HUDEP-2 (cell line): ENCODE results near the gene EPM2A.
"Not testable (repeated sequence)": the region's sequence is repeated elsewhere in the genome, so short reads cannot be mapped to it uniquely, and the experiment has no call there.

ENCODE experiments used
- DNase-seq, 76 experiments: peaks; one replicate each; lab custom pipeline; 2025; ENCODE audit not compliant: unreplicated experiment in 76 of 76; lab: John Stamatoyannopoulos, UW

The EPM2A gene

DNA sequence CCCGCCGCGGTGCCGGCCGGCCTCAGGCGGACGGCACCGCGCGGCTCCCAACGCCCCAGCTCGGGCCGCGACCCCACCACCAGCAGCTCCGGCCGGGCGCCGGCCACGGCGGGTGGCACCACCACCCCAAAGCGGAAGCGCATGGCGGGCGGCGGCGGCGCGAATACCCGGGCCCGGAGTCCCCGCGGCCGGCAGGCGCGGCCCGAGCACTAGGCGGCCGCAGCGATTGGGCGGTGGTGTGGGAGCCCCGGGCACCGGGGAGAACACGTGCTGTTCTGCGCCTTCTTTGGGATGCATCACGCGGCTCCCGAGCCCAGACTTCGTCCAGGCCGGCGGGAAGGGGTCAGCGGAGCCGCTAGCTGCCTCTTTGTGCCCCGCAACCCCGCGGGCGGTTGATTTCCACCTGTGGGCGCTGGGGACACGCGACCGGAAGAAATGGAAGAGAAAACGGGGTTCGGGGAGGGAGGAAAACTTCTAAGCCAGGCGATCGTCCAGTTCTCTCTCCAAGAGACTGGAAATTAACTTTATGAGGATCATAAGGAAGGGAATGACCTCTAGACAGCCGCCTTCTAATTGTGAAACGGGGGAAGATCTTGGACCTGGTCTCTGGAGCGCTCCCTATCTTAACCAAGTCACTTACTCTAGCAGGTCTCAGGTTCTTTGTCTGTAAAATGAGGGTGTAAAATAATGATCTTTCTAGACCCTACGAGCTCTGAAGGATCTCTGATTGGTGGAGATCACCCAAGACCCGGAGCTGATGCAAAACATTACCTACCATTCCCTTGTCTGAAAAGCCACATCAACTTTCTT lies at the start of gene EPM2A:
Gene EPM2A (minus strand): TSS at position 165 of the 810 bp plus-strand sequence. CDS start 22 bp downstream, at position 143.
- peak in 71 of 76 experiments; percentile 29 to 92 (median 74) for DNase-seq

DNA sequence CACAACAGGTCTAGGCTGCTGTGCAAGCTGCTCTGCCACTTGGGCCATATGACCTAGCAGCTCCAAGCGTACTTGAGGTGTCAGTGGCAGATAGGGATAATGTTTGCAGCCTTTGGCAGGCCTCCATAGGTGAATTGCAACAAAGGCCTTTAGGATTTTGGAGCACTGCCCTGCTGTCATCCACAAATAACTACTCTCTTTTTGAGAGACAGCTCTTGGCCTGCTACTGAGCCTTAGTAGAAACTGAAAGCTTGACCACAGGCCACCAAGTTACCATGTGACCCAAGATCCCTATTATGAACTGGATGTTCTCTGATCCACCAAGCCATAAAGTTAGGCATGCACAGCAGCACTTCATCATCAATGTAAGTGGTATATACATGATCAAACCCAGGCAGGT lies 49.4 kb upstream of the EPM2A start:
- DNase-seq = peak in 10 of 76 experiments; percentile 7 to 53 (median 20)

GRCh38 chr6:145783796-145784195 lies 48.5 kb upstream of the EPM2A start:
- DNase-seq = no peak

- no peak for DNase-seq
These were observed 37.5 kb upstream of the EPM2A start for GRCh38 chr6:145772846-145773245.

- DNase-seq = no peak
These were observed 30.1 kb upstream of the EPM2A start for GRCh38 chr6:145765449-145765848.

DNA sequence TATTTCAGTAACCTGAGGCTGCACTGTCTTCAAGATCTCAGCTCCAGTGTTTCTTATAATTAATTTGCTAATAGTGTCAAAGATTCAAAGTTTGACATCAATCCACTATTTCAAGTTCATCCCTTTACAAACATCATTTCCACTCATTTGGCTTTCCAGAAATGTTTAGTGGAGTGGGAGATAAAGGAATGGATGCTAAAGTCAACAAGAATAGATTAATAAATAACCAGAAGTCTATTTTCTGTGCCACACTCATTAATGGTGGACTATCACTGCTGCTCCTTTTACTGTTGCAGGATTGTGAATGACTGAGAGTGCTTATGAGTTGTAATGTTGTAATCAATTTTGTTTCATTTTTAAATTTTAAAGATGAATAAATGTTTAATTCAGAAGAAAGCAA lies 28.4 kb upstream of the EPM2A start:
- no peak for DNase-seq

GRCh38 chr6:145761584-145761983 lies 26.3 kb upstream of the EPM2A start:
- peak in 1 of 76 experiments; percentile 2 for DNase-seq

- DNase-seq = no peak
These were observed 22.8 kb upstream of the EPM2A start for GRCh38 chr6:145758113-145758512.

DNA sequence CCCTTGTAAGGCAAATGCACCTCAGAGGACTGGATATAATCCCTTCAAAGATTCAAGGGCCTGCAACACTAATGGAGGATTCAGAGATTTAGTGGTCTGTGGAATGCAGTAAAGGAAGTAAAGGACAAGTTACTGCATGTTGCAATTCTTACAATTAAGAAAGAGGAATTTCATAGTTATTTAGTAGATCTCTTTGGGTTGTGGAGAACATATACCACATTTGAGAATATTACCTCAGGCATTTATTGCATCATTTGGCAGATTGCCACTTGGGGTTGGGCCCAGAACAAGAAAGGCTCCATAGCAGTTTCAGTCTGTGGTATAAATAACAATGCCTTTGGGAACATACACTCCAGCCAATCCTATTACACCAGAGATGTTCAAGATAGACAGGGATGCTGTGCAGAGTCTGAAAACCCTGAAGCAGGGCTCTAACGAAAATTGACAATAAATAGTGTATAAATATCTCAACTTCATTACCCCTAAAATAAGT lies 20.9 kb upstream of the EPM2A start:
- peak in 12 of 76 experiments; percentile 7 to 36 (median 16) for DNase-seq

DNA sequence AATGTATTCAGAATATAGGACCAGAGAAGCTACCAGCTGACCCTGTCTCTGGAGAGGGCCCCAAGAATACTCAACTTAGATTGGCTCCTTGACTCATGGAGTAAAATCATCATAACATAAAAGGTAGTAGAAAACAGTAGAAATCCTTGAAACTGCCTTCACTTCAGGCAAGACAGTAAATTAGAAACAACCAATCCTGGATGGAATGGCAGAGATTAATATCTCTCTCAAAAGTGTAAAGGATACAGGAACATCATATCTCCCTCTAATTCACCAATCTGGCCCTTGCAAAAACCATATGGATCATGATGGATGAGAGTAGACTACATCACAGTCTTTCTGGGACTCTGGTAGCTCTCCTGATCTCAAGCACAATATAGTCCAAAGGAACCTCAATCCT lies 20.4 kb upstream of the EPM2A start:
- DNase-seq = no peak

- no peak for DNase-seq
These were observed 17.3 kb upstream of the EPM2A start for GRCh38 chr6:145752638-145753037.

GRCh38 chr6:145749632-145750031 lies 14.3 kb upstream of the EPM2A start:
- DNase-seq = peak in 17 of 76 experiments; percentile 8 to 51 (median 31)

GRCh38 chr6:145745861-145746260 lies 10.5 kb upstream of the EPM2A start:
- DNase-seq = no peak

DNA sequence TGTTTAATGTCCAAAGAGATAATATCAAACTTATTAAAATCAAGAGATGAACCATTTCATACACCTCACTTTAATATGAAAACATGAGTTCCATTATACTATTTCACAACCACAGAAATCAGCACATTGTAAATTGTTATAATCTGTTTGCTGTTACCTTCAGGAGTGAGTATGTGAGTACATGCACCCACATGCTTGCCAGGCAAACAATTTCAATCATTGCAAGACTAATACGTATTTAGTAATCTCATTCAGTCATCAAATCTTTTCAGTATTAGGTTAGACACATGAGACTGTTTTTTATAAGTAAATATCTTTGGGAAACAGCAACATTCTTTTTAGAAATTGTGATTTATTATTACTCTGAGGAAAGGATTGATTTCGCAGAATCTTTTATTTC lies 9.3 kb upstream of the EPM2A start:
- no peak for DNase-seq

- no peak for DNase-seq
These were observed 8.0 kb upstream of the EPM2A start for GRCh38 chr6:145743332-145743731.

GRCh38 chr6:145742472-145742871 lies 7.2 kb upstream of the EPM2A start:
- not testable (repeated sequence) for DNase-seq

DNA sequence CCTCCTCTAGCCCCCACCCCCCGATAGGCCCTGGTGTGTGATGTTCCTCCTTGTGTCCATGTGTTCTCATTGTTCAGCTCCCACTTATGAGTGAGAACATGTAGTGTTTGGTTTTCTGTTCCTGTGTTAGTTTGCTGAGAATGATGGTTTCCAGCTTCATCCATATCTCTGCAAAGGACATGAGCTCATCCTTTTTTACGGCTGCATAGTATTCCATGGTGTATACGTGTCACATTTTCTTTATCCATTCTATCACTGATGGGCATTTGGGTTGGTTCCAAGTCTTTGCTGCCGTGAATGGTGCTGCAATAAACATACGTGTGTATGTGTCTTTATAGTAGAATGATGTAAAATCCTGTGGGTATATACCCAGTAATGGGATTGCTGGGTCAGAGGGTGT lies 4.4 kb upstream of the EPM2A start:
- DNase-seq = not testable (repeated sequence)

DNA sequence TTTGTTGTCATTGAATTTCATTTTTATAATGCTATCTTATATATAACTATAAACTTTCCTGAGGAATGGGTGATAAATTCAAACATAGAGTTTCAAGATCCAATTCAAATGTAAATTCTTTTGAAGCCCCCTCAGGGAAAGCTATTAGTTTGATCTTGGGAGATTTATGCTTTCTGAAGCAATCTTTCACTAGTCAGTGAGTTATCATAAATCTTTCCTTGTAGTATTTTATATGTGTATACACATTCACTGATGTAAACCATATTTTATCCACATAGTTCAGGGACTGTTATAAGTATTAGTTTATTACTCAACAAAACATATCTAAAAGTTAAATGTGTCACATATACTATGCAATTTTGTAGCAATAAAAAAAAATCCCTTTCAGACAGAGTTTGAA lies 2.9 kb upstream of the EPM2A start:
- DNase-seq = no peak

DNA sequence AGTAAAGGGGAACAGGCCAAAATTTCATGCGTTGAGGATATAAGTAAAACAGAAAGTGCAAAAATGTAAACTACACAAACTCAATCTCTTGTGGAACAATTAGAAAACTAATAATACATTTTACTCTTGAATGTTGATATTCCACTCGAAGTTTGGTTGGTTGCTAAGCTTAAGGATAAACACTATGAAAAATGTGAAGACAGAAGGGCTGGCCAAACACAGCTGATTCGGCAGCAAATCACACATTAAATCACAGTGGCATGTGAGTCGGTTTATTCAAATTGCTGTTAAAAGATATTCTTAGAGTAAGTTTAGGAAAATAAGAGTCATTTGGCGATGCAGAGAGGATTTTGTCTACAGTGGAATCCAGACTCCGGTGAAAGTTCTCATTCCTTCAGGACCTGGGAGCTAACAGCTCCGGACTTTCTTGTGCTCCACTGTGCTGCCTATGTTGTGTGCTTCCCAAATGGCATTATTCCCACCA lies 1.4 kb upstream of the EPM2A start:
- no peak for DNase-seq

- peak in 75 of 76 experiments; percentile 46 to 94 (median 82) for DNase-seq
These were observed 599 bp downstream of the EPM2A start for GRCh38 chr6:145734486-145735355.

DNA sequence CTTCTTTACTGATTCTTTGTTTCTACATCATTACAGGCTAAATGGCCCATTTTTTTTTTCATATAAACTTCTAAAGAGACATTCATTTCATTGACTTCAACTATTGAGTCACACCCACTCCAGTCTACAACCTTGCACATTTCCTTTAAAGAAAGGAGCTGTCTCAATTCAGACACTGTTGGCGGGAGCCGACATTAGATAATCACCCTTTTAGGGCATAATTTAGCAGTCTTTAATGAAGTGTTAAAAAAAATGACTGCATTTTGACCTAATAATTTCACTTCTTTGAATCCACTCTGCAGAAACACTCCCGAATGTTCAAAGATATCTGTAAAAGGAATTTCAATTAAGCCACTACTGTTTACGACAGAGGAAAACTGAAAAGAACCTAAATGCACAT lies 1.5 kb downstream of the EPM2A start:
- DNase-seq = peak in 18 of 76 experiments; percentile 11 to 53 (median 29)
